LNCaP clone FGC (cell line): ENCODE data around the gene ELMO1.

ENCODE experiments used
- DNase-seq: peaks from one replicate; pipeline ENCODE4 v3.0.0-alpha.2; 2011; ENCODE audit warnings: low read depth
- H3K4me3 ChIP-seq: 2 replicates; pipeline ENCODE4 v1.5.1; 2011; ENCODE audit warnings: mild to moderate bottlenecking, low read depth, low read length, control low read depth
- TF ChIP-seq, protein P1 (sequence below): IDR thresholded peaks from 2 replicates; pipeline ENCODE4 v1.5.1; 2012; ENCODE audit warnings: mild to moderate bottlenecking; ENCODE audit not compliant: control insufficient read depth, insufficient read depth; ENCODE audit errors: extremely low read depth

ELMO1 gene

DNA sequence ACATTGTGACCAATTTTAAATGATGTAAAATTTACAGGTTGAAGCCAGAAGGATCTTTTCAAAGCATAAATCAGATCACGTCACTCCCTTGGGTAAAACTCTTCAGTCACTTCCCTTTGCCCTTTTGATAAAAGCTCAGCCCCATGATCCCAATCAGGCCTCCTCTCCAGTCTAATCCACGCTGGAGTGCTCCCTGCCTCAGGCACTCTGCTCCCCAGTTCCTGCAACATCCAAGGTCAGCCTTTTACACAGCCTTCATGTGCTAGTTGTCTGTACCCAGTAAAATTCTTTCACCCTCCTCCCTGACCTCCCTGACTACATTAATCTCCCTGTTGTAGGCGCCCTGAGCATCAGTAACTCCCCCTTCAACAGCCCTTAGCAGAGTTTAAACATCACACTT, 14.1 kb downstream of the ELMO1 start:
- H3K4me3 ChIP-seq: no peak overlapping the region
- TF ChIP-seq, protein P1, sequence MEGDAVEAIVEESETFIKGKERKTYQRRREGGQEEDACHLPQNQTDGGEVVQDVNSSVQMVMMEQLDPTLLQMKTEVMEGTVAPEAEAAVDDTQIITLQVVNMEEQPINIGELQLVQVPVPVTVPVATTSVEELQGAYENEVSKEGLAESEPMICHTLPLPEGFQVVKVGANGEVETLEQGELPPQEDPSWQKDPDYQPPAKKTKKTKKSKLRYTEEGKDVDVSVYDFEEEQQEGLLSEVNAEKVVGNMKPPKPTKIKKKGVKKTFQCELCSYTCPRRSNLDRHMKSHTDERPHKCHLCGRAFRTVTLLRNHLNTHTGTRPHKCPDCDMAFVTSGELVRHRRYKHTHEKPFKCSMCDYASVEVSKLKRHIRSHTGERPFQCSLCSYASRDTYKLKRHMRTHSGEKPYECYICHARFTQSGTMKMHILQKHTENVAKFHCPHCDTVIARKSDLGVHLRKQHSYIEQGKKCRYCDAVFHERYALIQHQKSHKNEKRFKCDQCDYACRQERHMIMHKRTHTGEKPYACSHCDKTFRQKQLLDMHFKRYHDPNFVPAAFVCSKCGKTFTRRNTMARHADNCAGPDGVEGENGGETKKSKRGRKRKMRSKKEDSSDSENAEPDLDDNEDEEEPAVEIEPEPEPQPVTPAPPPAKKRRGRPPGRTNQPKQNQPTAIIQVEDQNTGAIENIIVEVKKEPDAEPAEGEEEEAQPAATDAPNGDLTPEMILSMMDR: no peak
- no peak for DNase-seq

DNA sequence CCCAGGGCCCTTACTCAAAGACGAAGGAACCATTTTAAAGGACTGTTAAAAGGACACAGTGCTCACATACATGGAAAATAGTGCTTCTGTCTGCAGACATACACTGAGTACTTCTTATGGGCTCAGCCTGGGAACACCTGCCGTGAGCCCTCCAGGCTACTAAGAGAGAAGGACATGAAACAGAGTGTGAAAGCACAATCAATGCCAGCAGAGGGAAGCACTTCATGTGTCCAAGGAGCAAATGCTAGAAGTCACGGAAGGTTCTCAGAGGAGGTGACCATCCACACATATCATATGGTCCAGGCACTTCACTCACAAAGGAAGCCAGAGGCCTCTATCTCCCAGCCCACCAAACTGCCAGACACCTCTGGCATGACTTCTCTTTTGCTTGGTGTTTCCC, 15.5 kb downstream of the ELMO1 start:
- H3K4me3 ChIP-seq: no peak overlapping the region
- no peak for DNase-seq
- TF ChIP-seq, protein P1: peak; percentile 6; the same call in 1 of the 2 replicates

DNA sequence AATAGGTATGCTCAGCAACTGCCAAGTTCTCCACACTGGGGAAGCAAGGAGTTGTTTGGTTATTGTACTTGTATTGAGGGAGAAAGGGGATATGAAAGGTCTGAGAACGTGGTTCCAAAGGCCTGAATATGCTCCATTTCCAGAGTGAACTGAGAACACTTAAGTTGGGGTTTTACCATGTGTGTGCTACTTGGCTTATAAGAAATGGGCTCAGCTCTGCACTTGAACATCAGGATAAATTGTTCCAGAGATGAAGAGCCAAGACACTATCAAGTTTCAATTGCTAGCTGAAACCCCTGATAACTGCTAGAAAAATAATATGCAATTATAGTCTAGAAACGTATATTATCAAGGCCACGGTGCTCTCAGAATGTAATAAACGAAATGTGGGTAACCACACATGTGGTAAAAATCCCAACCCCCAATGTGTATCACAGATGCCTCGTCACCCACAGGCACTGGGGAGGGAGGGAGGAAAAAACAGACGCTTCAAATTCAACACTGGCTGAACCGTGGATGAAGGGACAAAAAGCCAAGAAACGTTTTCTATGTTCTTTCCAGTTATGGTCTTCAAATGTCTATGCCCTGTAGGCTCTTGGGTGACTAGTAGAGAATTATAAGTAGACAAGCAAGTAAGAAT, 16.3 kb downstream of the ELMO1 start:
- no peak overlapping the region for H3K4me3 ChIP-seq
- DNase-seq: no peak
- TF ChIP-seq, protein P1: no peak

DNA sequence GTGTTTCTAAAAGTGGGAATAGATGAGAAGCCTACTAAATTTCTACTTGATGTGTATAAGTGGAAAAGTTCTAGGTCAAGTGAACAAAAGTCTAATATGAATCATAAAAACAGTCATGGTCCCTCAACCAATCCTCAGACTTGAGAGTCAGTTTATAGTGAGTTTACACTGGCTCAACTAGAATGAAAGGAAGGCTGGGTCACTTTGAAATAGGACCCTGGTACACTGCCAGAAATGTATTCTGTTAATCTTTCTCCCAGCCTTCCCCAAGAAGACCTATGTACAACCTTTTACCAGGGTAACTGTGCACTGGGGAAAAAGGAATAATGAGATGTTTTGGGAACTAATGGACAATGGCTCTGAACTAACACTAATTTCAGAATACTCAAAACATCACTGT, 17.3 kb downstream of the ELMO1 start:
- no peak overlapping the region for H3K4me3 ChIP-seq
- TF ChIP-seq, protein P1: no peak
- DNase-seq: no peak

DNA sequence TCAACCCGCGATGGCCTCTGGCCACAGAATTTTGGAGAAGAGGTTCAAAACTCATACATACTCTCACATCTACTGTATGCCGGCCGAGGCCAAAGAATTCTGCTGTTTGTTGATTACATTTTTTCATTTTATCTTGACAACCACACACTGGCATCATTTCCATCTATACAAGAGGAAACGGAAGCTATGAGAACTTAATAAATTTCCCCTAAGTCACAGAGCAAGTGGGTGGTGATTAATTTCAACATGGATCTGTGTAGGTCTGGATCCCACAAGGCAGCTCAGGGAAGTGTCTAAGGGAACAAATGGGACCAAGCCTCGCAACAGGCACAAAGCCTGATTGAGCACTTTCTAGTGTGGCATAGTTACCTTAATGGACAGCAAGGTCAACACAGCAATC, 18.0 kb downstream of the ELMO1 start:
- no peak overlapping the region for H3K4me3 ChIP-seq
- no peak for DNase-seq
- TF ChIP-seq, protein P1: no peak

DNA sequence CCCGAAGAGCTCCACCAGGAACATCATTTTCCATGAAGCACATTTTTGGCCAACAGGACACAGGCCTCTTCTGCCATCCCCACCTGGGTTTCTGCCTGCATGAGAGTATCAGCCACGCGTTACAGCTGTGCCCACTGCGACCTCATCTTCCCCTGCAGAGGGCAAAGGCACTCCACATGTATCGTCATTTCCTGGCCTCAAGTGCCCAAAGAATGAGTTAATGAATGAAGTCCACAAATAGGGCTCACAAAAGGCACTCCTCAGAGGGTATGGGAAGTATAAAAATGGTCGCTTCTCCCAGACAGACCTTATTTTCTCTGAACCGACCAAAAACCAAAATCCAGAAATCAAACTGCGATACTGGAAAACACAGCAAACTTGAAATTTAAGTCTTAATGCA, 18.5 kb downstream of the ELMO1 start:
- H3K4me3 ChIP-seq: no peak overlapping the region
- TF ChIP-seq, protein P1: no peak
- DNase-seq: no peak

DNA sequence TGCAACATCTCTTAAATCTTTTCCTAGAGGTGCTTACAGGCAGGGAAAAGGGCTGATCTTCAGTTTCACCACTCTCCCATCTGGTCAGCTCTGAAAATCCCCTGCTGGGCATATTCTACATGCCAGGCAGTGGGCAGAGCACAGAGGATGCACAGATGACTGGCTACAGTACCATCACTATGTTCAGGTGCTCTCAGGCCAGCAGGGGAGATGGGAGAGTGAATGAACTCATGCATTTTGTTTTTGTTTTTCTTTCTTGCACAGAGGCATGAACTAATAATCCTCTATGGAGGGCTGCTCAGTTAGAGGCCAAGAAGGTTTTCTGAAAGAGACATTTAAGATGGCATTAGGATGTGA, 19.3 kb downstream of the ELMO1 start:
- H3K4me3 ChIP-seq: no peak overlapping the region
- TF ChIP-seq, protein P1: no peak
- DNase-seq: no peak
